T-cell (primary cell): ENCODE results near the gene ATG4B. TPM values are rescaled to one million over a fixed set of nuclear protein-coding genes. Genes with fewer than 3 reads are reported as not detected.

ENCODE experiments used
- ATAC-seq, 4 experiments: fragments of 200-7000 bp in 3 of 4; fragments of 150-1000 bp in 1 of 4; cut with Tn5 transposase; replicated peaks in 1 of 4; 1 replicate in 3 of 4; 2 replicates in 1 of 4; pipeline ENCODE4 v1.10.0; 2021; ENCODE audit warnings: moderate library complexity in 3 of 4, mild to moderate bottlenecking in 2 of 4, moderate number of reproducible peaks in 1 of 4
- CTCF ChIA-PET, 2 donors: fragments of 300-600 bp; sonication (Branson Sonifier 250); formaldehyde crosslinking; loops; one replicate each; lab custom pipeline; 2022; ENCODE audit warnings: antibody characterized with exemption in 2 of 2; lab: Charles Lee
- POLR2A ChIA-PET, 2 donors: fragments of 300-600 bp; sonication (Branson Sonifier 250); formaldehyde crosslinking; loops; one replicate each; lab custom pipeline; 2022; ENCODE audit warnings: antibody characterized with exemption in 2 of 2; lab: Charles Lee
- DNase-seq, 35 experiments: peaks; one replicate each; pipeline versions ENCODE4 v3.0.0 to v3.0.0-alpha.2; 2013 to 2023
- H3K27ac ChIP-seq: one replicate; pipeline ENCODE4 v1.5.1; 2013; ENCODE audit warnings: low read length
- H3K27me3 ChIP-seq, 2 experiments: replicated peaks in 1 of 2; 1 replicate in 1 of 2; 2 replicates in 1 of 2; pipeline versions ENCODE4 v1.6.1 to v1.7.0; 2013; ENCODE audit warnings: low read length in 1 of 2, mixed read lengths in 1 of 2; ENCODE audit not compliant: control insufficient read depth in 2 of 2, insufficient read depth in 2 of 2; ENCODE audit errors: extremely low read depth in 1 of 2
- H3K36me3 ChIP-seq, 2 donors: 1 replicate in 1 of 2; 2 replicates in 1 of 2; pipeline versions ENCODE4 v1.6.1 to v1.7.0; 2013; ENCODE audit warnings: low read length in 1 of 2; ENCODE audit not compliant: control insufficient read depth in 2 of 2, insufficient read depth in 1 of 2; ENCODE audit errors: extremely low read depth in 1 of 2
- H3K4me1 ChIP-seq, 2 experiments: 1 replicate in 1 of 2; 2 replicates in 1 of 2; pipeline versions ENCODE4 v1.6.1 to v1.7.0; 2013; ENCODE audit warnings: low read length in 2 of 2, mixed read lengths in 1 of 2; ENCODE audit not compliant: insufficient read depth in 2 of 2, control insufficient read depth in 1 of 2; ENCODE audit errors: extremely low read depth in 1 of 2
- H3K4me3 ChIP-seq, 2 donors: 1 replicate in 1 of 2; 2 replicates in 1 of 2; pipeline versions ENCODE4 v1.5.1 to v1.7.0; 2013; ENCODE audit warnings: mild to moderate bottlenecking in 2 of 2, low read length in 1 of 2, moderate library complexity in 1 of 2; ENCODE audit not compliant: control insufficient read depth in 1 of 2; ENCODE audit errors: extremely low read depth in 1 of 2
- H3K9me3 ChIP-seq: 2 replicates; pipeline ENCODE4 v1.7.0; 2013
- H3K27ac Mint-ChIP-seq, 2 donors: one replicate each; pipeline ENCODE4 v1.8.0; 2020 to 2021; ENCODE audit warnings: mild to moderate bottlenecking in 2 of 2, mixed read lengths in 2 of 2
- H3K27me3 Mint-ChIP-seq, 2 donors: one replicate each; pipeline ENCODE4 v1.8.0; 2021 to 2022; ENCODE audit warnings: mixed read lengths in 2 of 2
- H3K36me3 Mint-ChIP-seq: one replicate; pipeline ENCODE4 v1.8.0; 2021; ENCODE audit warnings: mixed read lengths
- H3K4me1 Mint-ChIP-seq, 3 donors: one replicate each; pipeline ENCODE4 v1.8.0; 2020 to 2022; ENCODE audit warnings: mixed read lengths in 3 of 3, mild to moderate bottlenecking in 1 of 3
- H3K4me3 Mint-ChIP-seq, 3 donors: one replicate each; pipeline ENCODE4 v1.8.0; 2020 to 2022; ENCODE audit warnings: mild to moderate bottlenecking in 3 of 3, mixed read lengths in 3 of 3, moderate library complexity in 3 of 3
- H3K9me3 Mint-ChIP-seq, 3 donors: one replicate each; pipeline ENCODE4 v1.8.0; 2020 to 2022; ENCODE audit warnings: mixed read lengths in 3 of 3
- WGBS: methylation state at CpG from one replicate; pipeline ENCODE4 v1.1.5; 2013; ENCODE audit warnings: missing lambda C conversion rate; ENCODE audit not compliant: insufficient coverage; 5-methylcytosine and 5-hydroxymethylcytosine counted together
- total RNA-seq, 35 experiments: library from RNA in 6 of 35; stranded (reverse) in 6 of 35; fragments of 120-200 nt in 1 of 35; gene quantifications; one replicate each; pipeline versions ENCODE4 v1.2.1 to v1.2.4 and lab custom pipeline; 2013 to 2026

ATG4B gene
- total RNA-seq, 5 donors from 2014 or later (not counting 1 experiment from before 2014, with no cell fraction given), result 98.4 to 127 (median 108) TPM

- no peaks in the 10 kb centered on the region for H3K9me3 Mint-ChIP-seq
- no peaks in the 10 kb centered on the region for H3K27me3 Mint-ChIP-seq
- POLR2A ChIA-PET, result interaction anchor here in 1 of 2 donors (0.6 kb wide), 1 partner anchor 53 kb away, joined by 6 read pairs; no protein-coding TSS in a partner anchor
- Histone ChIP-seq H3K36me3 (peaks cover 16 to 57% of the 10 kb centered on the region in 2 donors), H3K4me3 (no peak overlapping the region), H3K9me3 (no peaks in the 10 kb centered on the region), H3K27me3 (no peaks in the 10 kb centered on the region), H3K4me1 (no peaks in the 10 kb centered on the region), H3K27ac (no peak overlapping the region)
- ATAC-seq (no peak), DNase-seq (no peak)
- no peak overlapping the region for H3K27ac Mint-ChIP-seq
- H3K36me3 Mint-ChIP-seq, result peaks cover 49% of the 10 kb centered on the region
- H3K4me1 Mint-ChIP-seq, result no peaks in the 10 kb centered on the region
- no peak overlapping the region for H3K4me3 Mint-ChIP-seq
- CTCF ChIA-PET, result no interaction called here
- 97% methylated on average over 13 of the region's 16 CpGs for WGBS
Measured at GRCh38 chr2:241719093-241719492, 81.6 kb downstream of the ATG4B start.

GRCh38 chr2:241720099-241720498 lies 82.6 kb downstream of the ATG4B start:
- H3K27ac Mint-ChIP-seq, result no peak overlapping the region
- H3K9me3 ChIP-seq, result no peaks in the 10 kb centered on the region
- H3K36me3 ChIP-seq, result peaks cover 16 to 56% of the 10 kb centered on the region in 2 donors
- no peaks in the 10 kb centered on the region for H3K27me3 ChIP-seq
- 97% methylated on average over 19 of the region's 19 CpGs for WGBS
- ChIA-PET CTCF (no interaction called here), POLR2A (no interaction called here)
- H3K36me3 Mint-ChIP-seq, result peaks cover 41% of the 10 kb centered on the region
- H3K9me3 Mint-ChIP-seq, result no peaks in the 10 kb centered on the region
- no peak overlapping the region for H3K4me3 Mint-ChIP-seq
- no peak for DNase-seq
- no peak overlapping the region for H3K4me3 ChIP-seq
- no peaks in the 10 kb centered on the region for H3K4me1 Mint-ChIP-seq
- H3K4me1 ChIP-seq, result no peaks in the 10 kb centered on the region
- no peaks in the 10 kb centered on the region for H3K27me3 Mint-ChIP-seq
- no peak overlapping the region for H3K27ac ChIP-seq
- ATAC-seq, result no peak

GRCh38 chr2:241720560-241720959 lies 83.1 kb downstream of the ATG4B start:
- Mint-ChIP-seq H3K27me3 (no peaks in the 10 kb centered on the region), H3K9me3 (no peaks in the 10 kb centered on the region), H3K4me1 (no peaks in the 10 kb centered on the region), H3K36me3 (peaks cover 42% of the 10 kb centered on the region), H3K27ac (no peak overlapping the region), H3K4me3 (no peak overlapping the region)
- Histone ChIP-seq H3K27me3 (no peaks in the 10 kb centered on the region), H3K9me3 (no peaks in the 10 kb centered on the region), H3K4me3 (no peak overlapping the region), H3K4me1 (no peaks in the 10 kb centered on the region), H3K27ac (no peak overlapping the region), H3K36me3 (peaks cover 16 to 57% of the 10 kb centered on the region in 2 donors)
- ChIA-PET POLR2A (no interaction called here), CTCF (no interaction called here)
- no peak for ATAC-seq
- no peak for DNase-seq
- 92% methylated on average over 11 of the region's 15 CpGs for WGBS

GRCh38 chr2:241721852-241722251 lies 84.4 kb downstream of the ATG4B start:
- Histone ChIP-seq H3K27ac (no peak overlapping the region), H3K9me3 (no peaks in the 10 kb centered on the region), H3K4me1 (no peaks in the 10 kb centered on the region), H3K27me3 (no peaks in the 10 kb centered on the region), H3K4me3 (no peak overlapping the region), H3K36me3 (peaks cover 14 to 51% of the 10 kb centered on the region in 2 donors)
- ChIA-PET POLR2A (interaction anchor here in 1 of 2 donors (0.5 kb wide), 1 partner anchor 15 kb away, joined by 3 read pairs; no protein-coding TSS in a partner anchor), CTCF (interaction anchor here in 1 of 2 donors (0.6 kb wide), 1 partner anchor 297 kb away, joined by 5 read pairs; no protein-coding TSS in a partner anchor)
- 92% methylated on average over 10 of the region's 12 CpGs for WGBS
- H3K9me3 Mint-ChIP-seq, result no peaks in the 10 kb centered on the region
- peaks cover 36% of the 10 kb centered on the region for H3K36me3 Mint-ChIP-seq
- DNase-seq (no peak), ATAC-seq (no peak)
- H3K27me3 Mint-ChIP-seq, result no peaks in the 10 kb centered on the region
- no peak overlapping the region for H3K27ac Mint-ChIP-seq
- H3K4me3 Mint-ChIP-seq, result no peak overlapping the region
- no peaks in the 10 kb centered on the region for H3K4me1 Mint-ChIP-seq

- ATAC-seq, result no peak
- Mint-ChIP-seq H3K4me1 (no peaks in the 10 kb centered on the region), H3K27me3 (no peaks in the 10 kb centered on the region), H3K4me3 (no peak overlapping the region), H3K27ac (no peak overlapping the region), H3K36me3 (peaks cover 36% of the 10 kb centered on the region), H3K9me3 (no peaks in the 10 kb centered on the region)
- Histone ChIP-seq H3K36me3 (peaks cover 14 to 51% of the 10 kb centered on the region in 2 donors), H3K9me3 (no peaks in the 10 kb centered on the region), H3K27ac (no peak overlapping the region), H3K27me3 (no peaks in the 10 kb centered on the region), H3K4me3 (peak overlapping the region in 1 of 2 donors; percentile 18), H3K4me1 (no peaks in the 10 kb centered on the region)
- ChIA-PET CTCF (no interaction called here), POLR2A (no interaction called here)
- WGBS, result 100% methylated on average over 17 of the region's 21 CpGs
- DNase-seq, result no peak
Measured at GRCh38 chr2:241722896-241723454, 85.5 kb downstream of the ATG4B start.

Other genes with a start within 250 kb of the ATG4B start
- 100 to 1,000 TPM; 113 to 199 (median 193) TPM for gene STK25, start 129.1 kb upstream of the ATG4B start, total RNA-seq
- under 1 TPM in 3 of 5 donors, not detected in 2; 0.20 to 0.89 (median 0.35) TPM for gene BOK, start 78.9 kb upstream of the ATG4B start, total RNA-seq
- 10 to 100 TPM; 27.3 to 34.5 (median 29.7) TPM for gene THAP4, start 535 bp upstream of the ATG4B start, total RNA-seq
- 10 to 100 TPM; 11.6 to 23.6 (median 18.2) TPM for gene DTYMK, start 49.1 kb downstream of the ATG4B start, total RNA-seq
- gene ING5, start 64.3 kb downstream of the ATG4B start, total RNA-seq, result 10 to 100 TPM; 63.0 to 98.0 (median 77.4) TPM
- gene D2HGDH, start 96.9 kb downstream of the ATG4B start, total RNA-seq, result 10 to 100 TPM; 48.6 to 58.3 (median 54.0) TPM
- 1 to 10 TPM in 1 of 5 donors, under 1 TPM in 1, not detected in 3; 0.80 to 1.4 TPM for gene GAL3ST2, start 139.1 kb downstream of the ATG4B start, total RNA-seq
- gene NEU4, start 171.5 kb downstream of the ATG4B start, total RNA-seq, result 1 to 10 TPM in 2 of 5 donors, under 1 TPM in 1, not detected in 2; 0.26 to 1.6 (median 1.4) TPM
- gene PDCD1, start 221.2 kb downstream of the ATG4B start, total RNA-seq, result 1 to 10 TPM; 1.3 to 6.8 (median 5.2) TPM
- 1 to 10 TPM in 4 of 5 donors, under 1 TPM in 1; 0.26 to 1.4 (median 1.3) TPM for gene RTP5, start 232.0 kb downstream of the ATG4B start, total RNA-seq